Measurements from ENCODE around the gene OAS2.

DNA sequence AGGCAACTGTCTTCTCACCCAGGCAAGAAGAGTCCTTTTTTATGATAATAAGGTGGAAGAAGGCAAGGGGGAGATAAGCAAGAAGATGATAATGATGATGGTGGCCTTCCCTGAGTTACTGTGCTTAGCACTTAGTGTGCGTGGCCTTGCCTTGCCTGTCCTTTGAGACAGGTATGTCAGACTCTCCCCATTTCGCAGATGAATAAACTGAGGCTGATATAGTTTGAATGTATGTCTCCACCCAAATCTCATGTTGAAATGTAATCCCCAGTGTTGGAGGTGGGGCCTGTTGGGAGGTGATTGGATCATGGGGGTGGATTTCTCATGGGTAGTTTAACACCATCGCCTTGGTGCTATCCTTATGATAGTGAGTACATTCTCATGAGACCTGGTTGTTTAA lies 48.6 kb upstream of the OAS2 start:
- TF ChIP-seq CTCF (IDR thresholded peaks at IDR 0.05; ENCODE audit: poor library complexity, severe bottlenecking): no peak
- no peak for TF ChIP-seq EZH2 (IDR thresholded peaks at IDR 0.05; ENCODE audit: borderline replicate concordance, insufficient read depth, low read length, poor library complexity, severe bottlenecking)
- TF ChIP-seq RAD21 (conservative IDR thresholded peaks at IDR 0.05): no peak
- TF ChIP-seq REST (IDR thresholded peaks at IDR 0.05; ENCODE audit: borderline replicate concordance): no peak
- no peak for TF ChIP-seq POLR2AphosphoS5 (IDR thresholded peaks at IDR 0.05)
- TF ChIP-seq EP300 (conservative IDR thresholded peaks at IDR 0.05; ENCODE audit: poor library complexity, severe bottlenecking): no peak

Measured in neural cell (in vitro differentiated cells).